OCI-LY3 (cell line): Measurements from ENCODE around the gene ELK3.

Experiments used
- CTCF ChIP-seq: fragments of 200-600, 300-600 bp; sonication (generic); IDR thresholded peaks from 2 replicates; pipeline ENCODE4 v1.5.1; 2014; ENCODE audit warnings: antibody characterized with exemption, low read length, low read depth
- EZH2phosphoT487 ChIP-seq: fragments of 200-600 bp; shearing (Covaris generic); IDR thresholded peaks from 2 replicates; pipeline ENCODE4 v1.6.1; 2018; ENCODE audit warnings: antibody characterized with exemption, mixed run types, low read depth

GRCh38 chr12:96197503-96198272 lies 3.5 kb downstream of the ELK3 start:
- no peak for TF ChIP-seq CTCF
- TF ChIP-seq EZH2phosphoT487 = no peak
